Measurements from ENCODE around the gene LITAFD. TPM values are rescaled to one million over a fixed set of nuclear protein-coding genes. Genes with fewer than 3 reads are reported as not detected.

The LITAFD gene
- total RNA-seq, 1 experiment from 2014 or later = not detected

- DNase-seq (ENCODE audit: low read depth, low spot score) (no peak), ATAC-seq (no peak)
- no peaks in the 10 kb centered on the region for H3K36me3 ChIP-seq (ENCODE audit: control insufficient read depth in 1 of 2, insufficient read depth in 2 of 2, low read length in 2 of 2)
- H4K20me1 ChIP-seq (ENCODE audit: insufficient read depth) = no peaks in the 10 kb centered on the region
- H3K27ac ChIP-seq (ENCODE audit: low read depth, low read length) = no peak overlapping the region
- intact Hi-C loops (cut with micrococcal nuclease) = no loop called here
- H3K4me3 ChIP-seq (replicated peaks in 1 of 2; ENCODE audit: low read depth in 1 of 2, low read length in 2 of 2) = no peak overlapping the region
- no peaks in the 10 kb centered on the region for H3K9me2 ChIP-seq (ENCODE audit: insufficient read depth)
- no peaks in the 10 kb centered on the region for H3K9me3 ChIP-seq (ENCODE audit: control insufficient read depth in 1 of 2, insufficient read depth in 1 of 2, low read depth in 1 of 2, low read length in 2 of 2)
- H3K4me1 ChIP-seq (ENCODE audit: control insufficient read depth in 1 of 2, insufficient read depth in 2 of 2, low read length in 2 of 2) = peaks cover 21 to 52% of the 10 kb centered on the region in 2 experiments
- ChIA-PET POLR2A (interaction anchor here (0.6 kb wide), 1 partner anchor 9 kb away, joined by 3 read pairs; no protein-coding TSS in a partner anchor), CTCF (interaction anchor here (0.8 to 0.9 kb wide), 2 partner anchors 9 to 18 kb away, joined by 4 to 5 read pairs; no protein-coding TSS in a partner anchor), RAD21 (ENCODE audit: low non-redundant PET in 1 of 2, low total read pairs in 2 of 2, uncharacterized antibody in 2 of 2, unreplicated experiment in 2 of 2) (no interaction called here)
- H3K27me3 ChIP-seq (ENCODE audit: insufficient read depth, low read length) = no peaks in the 10 kb centered on the region
- BruUV-seq (replicated peaks) = no TSS peak
- H2AFZ ChIP-seq (ENCODE audit: low read depth, low read length, poor library complexity, severe bottlenecking) = no peak overlapping the region
- TF ChIP-seq ZBTB33 (IDR thresholded peaks at IDR 0.05; ENCODE audit: extremely low read depth, insufficient replicate concordance, low read length) (no peak), SP1 (IDR thresholded peaks at IDR 0.05; ENCODE audit: low read depth) (no peak), EGR1 (IDR thresholded peaks at IDR 0.05; ENCODE audit: low read depth) (no peak), POLR2AphosphoS5 (IDR thresholded peaks at IDR 0.05; ENCODE audit: low read depth, low read length) (no peak), CBX3 (IDR thresholded peaks at IDR 0.05; ENCODE audit: low read depth) (no peak), ELF1 (IDR thresholded peaks at IDR 0.05; ENCODE audit: borderline replicate concordance, low read depth) (no peak), SIN3A (IDR thresholded peaks at IDR 0.05; ENCODE audit: low read depth) (no peak), ATF3 (IDR thresholded peaks at IDR 0.05) (no peak)
- no peaks in the 10 kb centered on the region for H3K79me2 ChIP-seq (ENCODE audit: insufficient read depth, low read length)
- H3K9ac ChIP-seq (ENCODE audit: low read length) = no peak overlapping the region
- no peak overlapping the region for H3K4me2 ChIP-seq (ENCODE audit: low read length)
Observed at GRCh38 chr16:8882725-8883377, 700 bp downstream of the LITAFD start.
